ENCODE results near the gene DPP4. TPM values are rescaled to one million over a fixed set of nuclear protein-coding genes. Genes with fewer than 3 reads are reported as not detected.

Gene DPP4
- total and polyA plus RNA-seq, 2 of the 13 experiments (the other 11 are each of a cell fraction or from before 2014, with no cell fraction given) = 39.4 to 109 TPM

DNA sequence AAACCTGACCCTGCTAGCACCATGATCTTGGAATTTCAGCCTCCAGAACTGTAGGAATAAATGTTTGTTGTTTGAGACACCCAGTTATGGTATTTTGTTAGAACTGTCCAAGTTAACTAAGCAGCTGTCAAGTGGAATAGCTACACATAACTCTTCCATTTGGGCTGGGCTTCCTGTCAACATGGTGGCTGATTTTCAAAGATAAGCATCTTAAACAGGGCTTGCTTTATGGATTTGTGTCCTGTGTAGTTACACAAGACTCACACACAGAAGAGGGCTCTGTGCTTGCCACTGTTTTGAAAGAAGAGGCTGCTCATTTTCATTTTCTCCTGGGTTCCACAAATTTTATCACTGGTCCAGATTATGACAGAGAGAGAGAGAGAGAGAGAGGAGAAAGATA, 42.3 kb upstream of the DPP4 start (continued):
- TF ChIP-seq, protein P1, sequence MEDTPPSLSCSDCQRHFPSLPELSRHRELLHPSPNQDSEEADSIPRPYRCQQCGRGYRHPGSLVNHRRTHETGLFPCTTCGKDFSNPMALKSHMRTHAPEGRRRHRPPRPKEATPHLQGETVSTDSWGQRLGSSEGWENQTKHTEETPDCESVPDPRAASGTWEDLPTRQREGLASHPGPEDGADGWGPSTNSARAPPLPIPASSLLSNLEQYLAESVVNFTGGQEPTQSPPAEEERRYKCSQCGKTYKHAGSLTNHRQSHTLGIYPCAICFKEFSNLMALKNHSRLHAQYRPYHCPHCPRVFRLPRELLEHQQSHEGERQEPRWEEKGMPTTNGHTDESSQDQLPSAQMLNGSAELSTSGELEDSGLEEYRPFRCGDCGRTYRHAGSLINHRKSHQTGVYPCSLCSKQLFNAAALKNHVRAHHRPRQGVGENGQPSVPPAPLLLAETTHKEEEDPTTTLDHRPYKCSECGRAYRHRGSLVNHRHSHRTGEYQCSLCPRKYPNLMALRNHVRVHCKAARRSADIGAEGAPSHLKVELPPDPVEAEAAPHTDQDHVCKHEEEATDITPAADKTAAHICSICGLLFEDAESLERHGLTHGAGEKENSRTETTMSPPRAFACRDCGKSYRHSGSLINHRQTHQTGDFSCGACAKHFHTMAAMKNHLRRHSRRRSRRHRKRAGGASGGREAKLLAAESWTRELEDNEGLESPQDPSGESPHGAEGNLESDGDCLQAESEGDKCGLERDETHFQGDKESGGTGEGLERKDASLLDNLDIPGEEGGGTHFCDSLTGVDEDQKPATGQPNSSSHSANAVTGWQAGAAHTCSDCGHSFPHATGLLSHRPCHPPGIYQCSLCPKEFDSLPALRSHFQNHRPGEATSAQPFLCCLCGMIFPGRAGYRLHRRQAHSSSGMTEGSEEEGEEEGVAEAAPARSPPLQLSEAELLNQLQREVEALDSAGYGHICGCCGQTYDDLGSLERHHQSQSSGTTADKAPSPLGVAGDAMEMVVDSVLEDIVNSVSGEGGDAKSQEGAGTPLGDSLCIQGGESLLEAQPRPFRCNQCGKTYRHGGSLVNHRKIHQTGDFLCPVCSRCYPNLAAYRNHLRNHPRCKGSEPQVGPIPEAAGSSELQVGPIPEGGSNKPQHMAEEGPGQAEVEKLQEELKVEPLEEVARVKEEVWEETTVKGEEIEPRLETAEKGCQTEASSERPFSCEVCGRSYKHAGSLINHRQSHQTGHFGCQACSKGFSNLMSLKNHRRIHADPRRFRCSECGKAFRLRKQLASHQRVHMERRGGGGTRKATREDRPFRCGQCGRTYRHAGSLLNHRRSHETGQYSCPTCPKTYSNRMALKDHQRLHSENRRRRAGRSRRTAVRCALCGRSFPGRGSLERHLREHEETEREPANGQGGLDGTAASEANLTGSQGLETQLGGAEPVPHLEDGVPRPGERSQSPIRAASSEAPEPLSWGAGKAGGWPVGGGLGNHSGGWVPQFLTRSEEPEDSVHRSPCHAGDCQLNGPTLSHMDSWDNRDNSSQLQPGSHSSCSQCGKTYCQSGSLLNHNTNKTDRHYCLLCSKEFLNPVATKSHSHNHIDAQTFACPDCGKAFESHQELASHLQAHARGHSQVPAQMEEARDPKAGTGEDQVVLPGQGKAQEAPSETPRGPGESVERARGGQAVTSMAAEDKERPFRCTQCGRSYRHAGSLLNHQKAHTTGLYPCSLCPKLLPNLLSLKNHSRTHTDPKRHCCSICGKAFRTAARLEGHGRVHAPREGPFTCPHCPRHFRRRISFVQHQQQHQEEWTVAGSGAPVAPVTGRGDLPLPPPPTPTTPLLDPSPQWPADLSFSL (CRISPR knock-in tag; IDR thresholded peaks at IDR 0.05) = peak; percentile 23; the same call in 1 of the 2 replicates
- 0 out of 2 replicates have a peak, but pooled peaks have one; percentile 11 for TF ChIP-seq RCOR2 (CRISPR knock-in tag; IDR thresholded peaks at IDR 0.05)
- no peak for TF ChIP-seq CCAR2 (optimal IDR thresholded peaks at IDR 0.05; ENCODE audit: low read depth, low read length)
- no peak for TF ChIP-seq SNAPC2 (CRISPR knock-in tag; IDR thresholded peaks at IDR 0.05)
- TF ChIP-seq FOXJ3 (CRISPR knock-in tag; IDR thresholded peaks at IDR 0.05; ENCODE audit: borderline replicate concordance) = peak; percentile 54; the same call in 1 of the 2 replicates
- TF ChIP-seq HNF4A (CRISPR knock-in tag; IDR thresholded peaks at IDR 0.05) = 0 out of 2 replicates have a peak, but pooled peaks have one; percentile 30
- TF ChIP-seq ZBTB38 (CRISPR knock-in tag; IDR thresholded peaks at IDR 0.05) = no peak
- TF ChIP-seq HOXA5 (CRISPR knock-in tag; IDR thresholded peaks at IDR 0.05) = peak; percentile 55; the same call in 1 of the 2 replicates
- peak; percentile 36; the same call in 1 of the 2 replicates for TF ChIP-seq FOXK1 (CRISPR knock-in tag; IDR thresholded peaks at IDR 0.05; ENCODE audit: borderline replicate concordance, low read depth)
- TF ChIP-seq SRF (IDR thresholded peaks at IDR 0.05; ENCODE audit: low read depth, low read length) = no peak
- TF ChIP-seq ZFX (CRISPR knock-in tag; IDR thresholded peaks at IDR 0.05; ENCODE audit: low read depth) = no peak
- no peak for TF ChIP-seq ZNF747 (CRISPR knock-in tag; IDR thresholded peaks at IDR 0.05; ENCODE audit: borderline replicate concordance)
- no peak for TF ChIP-seq SKI (IDR thresholded peaks at IDR 0.05; ENCODE audit: partially characterized antibody)
- TF ChIP-seq KDM5A (IDR thresholded peaks at IDR 0.05; ENCODE audit: borderline replicate concordance, low read length) = no peak
- no peak for TF ChIP-seq NFATC3 (CRISPR knock-in tag; IDR thresholded peaks at IDR 0.05)
- TF ChIP-seq ATF1 (CRISPR knock-in tag; IDR thresholded peaks at IDR 0.05) = peak; percentile 40; the same call in 1 of the 2 replicates
- TF ChIP-seq, protein P2, sequence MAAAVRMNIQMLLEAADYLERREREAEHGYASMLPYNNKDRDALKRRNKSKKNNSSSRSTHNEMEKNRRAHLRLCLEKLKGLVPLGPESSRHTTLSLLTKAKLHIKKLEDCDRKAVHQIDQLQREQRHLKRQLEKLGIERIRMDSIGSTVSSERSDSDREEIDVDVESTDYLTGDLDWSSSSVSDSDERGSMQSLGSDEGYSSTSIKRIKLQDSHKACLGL (CRISPR knock-in tag; IDR thresholded peaks at IDR 0.05) = no peak
- TF ChIP-seq IKZF1 (IDR thresholded peaks at IDR 0.05) = no peak
- TF ChIP-seq POLR2G (IDR thresholded peaks at IDR 0.05; ENCODE audit: low read depth, low read length) = no peak
- TF ChIP-seq, protein P3, sequence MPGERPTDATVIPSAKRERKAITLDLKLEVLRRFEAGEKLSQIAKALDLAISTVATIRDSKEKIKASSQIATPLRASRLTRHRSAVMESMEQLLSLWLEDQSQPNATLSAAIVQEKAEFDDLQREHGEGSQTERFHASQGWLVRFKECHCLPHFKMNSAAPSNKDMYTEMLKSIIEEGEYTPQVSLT (CRISPR knock-in tag; IDR thresholded peaks at IDR 0.05; ENCODE audit: borderline replicate concordance, low read depth) = no peak
- TF ChIP-seq, protein P4, sequence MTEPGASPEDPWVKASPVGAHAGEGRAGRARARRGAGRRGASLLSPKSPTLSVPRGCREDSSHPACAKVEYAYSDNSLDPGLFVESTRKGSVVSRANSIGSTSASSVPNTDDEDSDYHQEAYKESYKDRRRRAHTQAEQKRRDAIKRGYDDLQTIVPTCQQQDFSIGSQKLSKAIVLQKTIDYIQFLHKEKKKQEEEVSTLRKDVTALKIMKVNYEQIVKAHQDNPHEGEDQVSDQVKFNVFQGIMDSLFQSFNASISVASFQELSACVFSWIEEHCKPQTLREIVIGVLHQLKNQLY (CRISPR knock-in tag; IDR thresholded peaks at IDR 0.05) = no peak
- no peak for TF ChIP-seq KMT2B (CRISPR knock-in tag; IDR thresholded peaks at IDR 0.05)
- TF ChIP-seq ZNF543 (CRISPR knock-in tag; IDR thresholded peaks at IDR 0.05) = no peak
- TF ChIP-seq KAT8 (CRISPR knock-in tag; IDR thresholded peaks at IDR 0.05) = no peak
- no peak for TF ChIP-seq FOXA1 (IDR thresholded peaks at IDR 0.05)
- peak; percentile 69 for TF ChIP-seq FOXA1 (CRISPR knock-in tag; IDR thresholded peaks at IDR 0.05)
- TF ChIP-seq HMG20A (CRISPR knock-in tag; IDR thresholded peaks at IDR 0.05; ENCODE audit: borderline replicate concordance) = peak; percentile 21; the same call in 1 of the 2 replicates
